ENCODE measurements around the gene AGBL1.

Gene AGBL1

DNA sequence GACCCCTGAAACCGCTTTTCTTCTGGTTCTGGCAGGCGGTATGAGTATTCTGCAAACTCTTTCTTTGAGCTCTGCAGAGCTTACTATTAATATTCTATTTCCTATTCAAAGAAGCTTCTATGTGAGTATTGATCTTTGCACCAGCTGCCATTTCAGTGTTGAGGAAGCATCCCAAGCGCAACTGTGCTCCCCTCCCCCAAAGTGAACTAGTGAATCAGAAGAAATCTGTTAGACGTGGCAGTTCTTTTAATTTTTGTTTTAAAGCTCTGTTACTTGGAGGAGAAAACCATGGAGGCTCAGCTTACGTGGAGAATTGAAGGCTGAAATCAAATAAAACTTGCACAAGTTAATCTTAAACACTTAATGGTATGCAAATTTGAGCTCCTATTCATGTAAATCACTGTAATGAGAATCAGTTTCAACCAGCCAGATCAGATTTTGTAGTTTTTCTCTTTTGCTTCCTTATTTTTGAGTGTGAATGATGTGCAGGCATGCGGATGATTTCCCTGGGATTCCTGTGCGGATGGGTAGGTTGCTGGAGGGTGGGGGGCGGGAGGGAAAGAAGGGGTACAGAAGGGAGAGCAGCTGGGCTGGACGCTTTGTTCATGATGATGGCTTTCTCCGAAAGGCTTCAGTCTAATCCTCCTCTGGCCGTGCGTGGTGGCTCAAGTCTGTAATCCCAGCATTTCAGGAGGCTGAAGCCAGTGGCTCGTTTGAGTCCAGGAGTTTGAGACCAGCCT is 16.1 kb upstream of the AGBL1 start:
- H3K4me3 ChIP-seq (ENCODE audit: low read depth, low read length): no peak overlapping the region
- TF ChIP-seq, protein P1, sequence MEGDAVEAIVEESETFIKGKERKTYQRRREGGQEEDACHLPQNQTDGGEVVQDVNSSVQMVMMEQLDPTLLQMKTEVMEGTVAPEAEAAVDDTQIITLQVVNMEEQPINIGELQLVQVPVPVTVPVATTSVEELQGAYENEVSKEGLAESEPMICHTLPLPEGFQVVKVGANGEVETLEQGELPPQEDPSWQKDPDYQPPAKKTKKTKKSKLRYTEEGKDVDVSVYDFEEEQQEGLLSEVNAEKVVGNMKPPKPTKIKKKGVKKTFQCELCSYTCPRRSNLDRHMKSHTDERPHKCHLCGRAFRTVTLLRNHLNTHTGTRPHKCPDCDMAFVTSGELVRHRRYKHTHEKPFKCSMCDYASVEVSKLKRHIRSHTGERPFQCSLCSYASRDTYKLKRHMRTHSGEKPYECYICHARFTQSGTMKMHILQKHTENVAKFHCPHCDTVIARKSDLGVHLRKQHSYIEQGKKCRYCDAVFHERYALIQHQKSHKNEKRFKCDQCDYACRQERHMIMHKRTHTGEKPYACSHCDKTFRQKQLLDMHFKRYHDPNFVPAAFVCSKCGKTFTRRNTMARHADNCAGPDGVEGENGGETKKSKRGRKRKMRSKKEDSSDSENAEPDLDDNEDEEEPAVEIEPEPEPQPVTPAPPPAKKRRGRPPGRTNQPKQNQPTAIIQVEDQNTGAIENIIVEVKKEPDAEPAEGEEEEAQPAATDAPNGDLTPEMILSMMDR (IDR thresholded peaks at IDR 0.05; ENCODE audit: borderline replicate concordance, insufficient read depth, low read depth, low read length): no peak

DNA sequence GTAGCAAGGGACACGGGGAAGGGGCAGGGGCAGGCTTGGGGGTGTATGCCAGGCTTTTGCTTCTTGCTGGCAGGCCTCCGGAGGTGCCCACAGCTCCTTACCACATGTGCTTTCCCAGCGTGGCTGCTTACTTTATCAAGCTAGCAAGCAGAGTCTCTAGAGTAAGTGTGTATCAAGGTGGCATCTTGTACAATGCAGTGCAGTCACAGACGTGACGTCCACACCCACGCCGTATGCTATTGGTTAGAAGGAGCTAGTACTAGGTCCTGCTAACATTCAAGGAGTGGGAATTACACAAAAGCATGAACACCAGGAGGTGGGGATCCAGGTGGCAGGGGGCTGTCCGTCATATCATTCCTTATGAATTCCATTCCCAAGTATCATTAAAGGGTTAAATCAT is 15.3 kb upstream of the AGBL1 start:
- no peak overlapping the region for H3K4me3 ChIP-seq (ENCODE audit: low read depth, low read length)
- TF ChIP-seq, protein P1 (IDR thresholded peaks at IDR 0.05; ENCODE audit: borderline replicate concordance, insufficient read depth, low read depth, low read length): no peak

DNA sequence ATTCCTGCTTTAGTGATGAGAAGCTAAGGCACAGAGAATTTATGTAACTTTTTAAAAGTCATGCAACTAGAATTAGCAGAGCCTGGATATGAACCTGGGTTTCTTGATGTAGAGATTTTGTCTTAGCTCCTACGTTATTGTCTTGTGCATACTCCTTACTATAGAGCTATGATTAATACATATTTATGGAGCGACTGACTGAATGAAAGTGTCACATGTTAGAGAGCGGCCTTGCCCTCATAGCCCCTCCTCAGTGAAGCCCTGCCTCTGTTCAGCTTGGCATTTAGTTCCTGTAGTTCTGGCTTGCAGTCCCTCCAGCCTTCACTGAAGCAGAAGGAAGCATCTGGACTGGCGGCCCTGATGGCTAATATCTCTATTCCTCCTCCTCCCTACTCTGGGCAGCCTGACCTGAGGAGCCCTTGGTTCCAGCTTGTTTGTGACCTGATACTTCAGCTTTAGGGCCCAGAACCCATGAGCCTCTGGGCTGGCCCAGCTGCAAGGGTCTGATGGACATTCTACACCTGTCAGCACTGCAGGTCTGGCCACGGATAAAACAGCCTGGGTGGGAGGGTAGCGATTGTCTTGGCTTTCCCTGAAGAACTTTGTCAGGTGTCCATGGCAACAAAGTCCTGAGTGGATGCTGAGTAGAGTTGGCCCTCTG is 13.4 kb upstream of the AGBL1 start:
- TF ChIP-seq, protein P1 (IDR thresholded peaks at IDR 0.05; ENCODE audit: borderline replicate concordance, insufficient read depth, low read depth, low read length): no peak
- H3K4me3 ChIP-seq (ENCODE audit: low read depth, low read length): no peak overlapping the region

DNA sequence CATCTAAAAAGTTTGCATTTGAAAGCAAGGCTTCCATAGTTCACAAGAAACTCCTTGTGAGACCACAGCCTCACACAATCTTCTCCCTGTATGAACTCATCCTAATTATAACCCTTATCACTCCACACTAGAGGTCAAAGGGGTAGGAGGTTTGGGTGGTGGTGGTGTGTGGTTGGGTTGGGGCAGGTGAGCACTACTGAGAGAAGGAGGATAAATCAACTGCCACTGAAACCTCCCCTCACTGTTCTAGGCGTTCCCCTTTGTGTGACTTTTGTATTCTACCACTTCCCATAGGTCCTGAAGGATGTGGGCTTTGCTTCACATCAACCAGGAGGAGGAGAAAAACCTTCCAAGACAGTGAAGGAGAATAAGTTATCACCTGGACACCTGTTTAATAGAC is 6.4 kb upstream of the AGBL1 start:
- no peak overlapping the region for H3K4me3 ChIP-seq (ENCODE audit: low read depth, low read length)
- TF ChIP-seq, protein P1 (IDR thresholded peaks at IDR 0.05; ENCODE audit: borderline replicate concordance, insufficient read depth, low read depth, low read length): no peak

DNA sequence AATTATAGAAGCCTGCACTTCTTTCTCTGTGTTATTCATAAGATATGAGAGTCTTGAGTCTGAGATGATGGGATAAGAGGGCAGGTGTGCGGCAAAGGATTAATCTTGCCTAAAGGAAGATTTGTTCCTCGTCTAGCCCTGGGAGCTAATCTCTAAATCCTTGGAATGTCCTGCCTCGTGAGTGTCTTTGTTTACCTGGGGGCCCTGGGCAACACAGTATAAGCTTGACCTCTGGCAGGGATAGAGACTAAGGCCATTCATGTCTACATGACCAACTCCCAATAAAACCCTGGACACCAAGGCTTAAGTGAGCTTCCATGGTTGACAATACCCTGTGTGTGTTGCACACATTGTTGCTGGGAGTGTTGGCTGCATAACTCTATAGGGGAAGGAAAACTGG is 3.2 kb upstream of the AGBL1 start:
- TF ChIP-seq, protein P1 (IDR thresholded peaks at IDR 0.05; ENCODE audit: borderline replicate concordance, insufficient read depth, low read depth, low read length): no peak
- no peak overlapping the region for H3K4me3 ChIP-seq (ENCODE audit: low read depth, low read length)

DNA sequence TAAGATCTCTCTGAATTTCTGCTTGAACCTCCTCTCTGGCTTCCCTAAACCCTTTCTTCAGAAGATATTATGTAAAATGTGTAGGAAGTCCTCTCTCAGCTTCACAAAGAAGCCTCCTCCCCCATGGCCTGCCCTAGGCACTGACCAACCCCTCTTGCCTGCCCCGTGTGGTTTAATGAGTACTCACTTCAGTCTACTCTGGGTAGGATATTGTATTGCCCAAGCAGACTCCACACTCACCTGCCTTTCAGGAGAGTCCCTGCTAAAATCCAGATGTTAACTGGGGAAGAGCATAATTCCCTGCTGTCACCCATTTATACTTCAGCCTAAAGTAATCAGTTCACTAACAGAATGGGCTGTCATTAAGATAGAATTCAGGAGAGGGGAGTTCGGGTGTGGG is 2.6 kb upstream of the AGBL1 start:
- no peak overlapping the region for H3K4me3 ChIP-seq (ENCODE audit: low read depth, low read length)
- TF ChIP-seq, protein P1 (IDR thresholded peaks at IDR 0.05; ENCODE audit: borderline replicate concordance, insufficient read depth, low read depth, low read length): no peak

DNA sequence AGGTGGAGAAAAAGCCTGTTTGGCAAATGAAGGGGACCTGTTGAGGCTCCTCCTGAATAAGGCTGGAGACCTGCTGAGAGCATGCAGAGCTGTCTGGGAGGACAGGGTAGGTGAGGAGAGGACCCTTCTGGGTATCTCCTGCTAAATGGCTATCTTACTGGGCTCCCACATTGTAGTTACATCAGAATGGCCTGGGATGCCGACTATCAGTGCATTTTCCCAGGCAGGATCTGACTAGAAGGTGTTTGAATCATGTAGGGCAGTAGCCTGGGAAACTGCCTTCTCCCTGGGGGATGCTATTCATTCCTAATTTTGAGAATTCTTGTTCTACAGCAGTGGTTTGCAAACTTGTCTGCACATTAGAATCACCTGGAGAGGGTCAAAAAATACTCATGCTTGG is 631 bp downstream of the AGBL1 start:
- H3K4me3 ChIP-seq (ENCODE audit: low read depth, low read length): no peak overlapping the region
- TF ChIP-seq, protein P1 (IDR thresholded peaks at IDR 0.05; ENCODE audit: borderline replicate concordance, insufficient read depth, low read depth, low read length): no peak

Data from GM12875 (cell line).